HEK293 (cell line): Measurements from ENCODE around the gene PHRF1.

Source experiments
- ZNF664 ChIP-seq: fragments of 450-650 bp; formaldehyde crosslinking; IDR thresholded peaks from 2 replicates; pipeline ENCODE4 v1.5.1; 2016; ENCODE audit warnings: missing biosample characterization, missing genetic modification characterization
- ZNF785 ChIP-seq: fragments of 450-650 bp; formaldehyde crosslinking; IDR thresholded peaks from 2 replicates; pipeline ENCODE4 v1.5.1; 2016; ENCODE audit warnings: missing biosample characterization, missing genetic modification characterization
- ZNF830 ChIP-seq: fragments of 450-650 bp; IDR thresholded peaks from 2 replicates; pipeline ENCODE4 v1.5.0; 2018; ENCODE audit warnings: missing biosample characterization, missing genetic modification characterization, low read depth, mild to moderate bottlenecking, moderate library complexity
- ZNF837 ChIP-seq: fragments of 450-650 bp; formaldehyde crosslinking; IDR thresholded peaks from 2 replicates; pipeline ENCODE4 v1.5.1; 2016; ENCODE audit warnings: missing biosample characterization, missing genetic modification characterization
- TF ChIP-seq, protein P1 (sequence below): fragments of 450-650 bp; formaldehyde crosslinking; IDR thresholded peaks from 2 replicates; pipeline ENCODE4 v1.5.1; 2016; ENCODE audit warnings: missing biosample characterization, missing genetic modification characterization

DNA sequence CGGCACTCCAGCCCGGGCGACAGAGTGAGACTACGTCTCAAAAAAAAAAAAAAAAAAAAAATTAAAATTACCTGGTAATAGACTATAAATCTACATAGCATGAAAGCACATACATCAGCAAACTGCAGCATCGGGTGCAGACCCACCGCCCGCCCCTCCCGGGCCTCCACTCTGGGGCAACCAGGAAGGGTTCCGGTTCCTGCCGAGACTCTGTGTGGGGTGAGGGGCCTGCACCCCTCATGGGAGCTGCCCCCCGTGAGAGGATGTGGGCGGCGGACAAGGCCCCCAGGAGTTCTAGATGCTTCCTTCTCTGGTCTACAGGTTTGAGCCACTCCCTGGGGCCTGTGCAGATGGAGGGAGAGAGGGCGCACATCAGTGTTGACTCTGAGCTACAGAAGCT is 69.9 kb downstream of the PHRF1 start:
- TF ChIP-seq, protein P1, sequence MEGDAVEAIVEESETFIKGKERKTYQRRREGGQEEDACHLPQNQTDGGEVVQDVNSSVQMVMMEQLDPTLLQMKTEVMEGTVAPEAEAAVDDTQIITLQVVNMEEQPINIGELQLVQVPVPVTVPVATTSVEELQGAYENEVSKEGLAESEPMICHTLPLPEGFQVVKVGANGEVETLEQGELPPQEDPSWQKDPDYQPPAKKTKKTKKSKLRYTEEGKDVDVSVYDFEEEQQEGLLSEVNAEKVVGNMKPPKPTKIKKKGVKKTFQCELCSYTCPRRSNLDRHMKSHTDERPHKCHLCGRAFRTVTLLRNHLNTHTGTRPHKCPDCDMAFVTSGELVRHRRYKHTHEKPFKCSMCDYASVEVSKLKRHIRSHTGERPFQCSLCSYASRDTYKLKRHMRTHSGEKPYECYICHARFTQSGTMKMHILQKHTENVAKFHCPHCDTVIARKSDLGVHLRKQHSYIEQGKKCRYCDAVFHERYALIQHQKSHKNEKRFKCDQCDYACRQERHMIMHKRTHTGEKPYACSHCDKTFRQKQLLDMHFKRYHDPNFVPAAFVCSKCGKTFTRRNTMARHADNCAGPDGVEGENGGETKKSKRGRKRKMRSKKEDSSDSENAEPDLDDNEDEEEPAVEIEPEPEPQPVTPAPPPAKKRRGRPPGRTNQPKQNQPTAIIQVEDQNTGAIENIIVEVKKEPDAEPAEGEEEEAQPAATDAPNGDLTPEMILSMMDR (tag by site-specific recombination): no peak
- TF ChIP-seq ZNF785 (tag by site-specific recombination) (no peak), ZNF830 (no peak), ZNF664 (tag by site-specific recombination) (no peak), ZNF837 (tag by site-specific recombination) (no peak)
